A549 (cell line): ENCODE measurements around the gene CARD11.

Source experiments
- BHLHE40 ChIP-seq: IDR thresholded peaks from 2 replicates; pipeline ENCODE4 v1.6.1; 2012; ENCODE audit warnings: low read depth, low read length, inconsistent platforms
- CEBPB ChIP-seq, 2 experiments: fragments of >200 bp in 1 of 2; sonication (Bioruptor Twin) in 1 of 2; formaldehyde crosslinking in 1 of 2; IDR thresholded peaks; 2 replicates each; pipeline ENCODE4 v1.6.1; 2012 to 2016
- EHMT2 ChIP-seq: fragments of 200-600 bp; sonication (generic); IDR thresholded peaks from 2 replicates; pipeline ENCODE4 v1.6.1; 2016; ENCODE audit warnings: antibody characterized with exemption, low read depth, mild to moderate bottlenecking, moderate library complexity
- KDM1A ChIP-seq: fragments of 200-600 bp; sonication (generic); IDR thresholded peaks from 2 replicates; pipeline ENCODE4 v1.6.1; 2016; ENCODE audit warnings: low read depth, mild to moderate bottlenecking
- MAFK ChIP-seq: fragments of 450-650 bp; IDR thresholded peaks from 2 replicates; pipeline ENCODE4 v1.6.1; 2014; ENCODE audit not compliant: partially characterized antibody
- MAX ChIP-seq: IDR thresholded peaks from 2 replicates; pipeline ENCODE4 v1.6.1; 2012
- NPAS2 ChIP-seq: fragments of 250-450 bp; sonication (Bioruptor Pico); IDR thresholded peaks from 2 replicates; pipeline ENCODE4 v1.8.0; 2022; ENCODE audit warnings: mild to moderate bottlenecking, moderate library complexity, borderline replicate concordance
- POLR2A ChIP-seq: IDR thresholded peaks from 2 replicates; pipeline ENCODE4 v1.6.1; 2012; ENCODE audit warnings: mild to moderate bottlenecking, low read length
- REST ChIP-seq: fragments of 200-600 bp; sonication (generic); IDR thresholded peaks from 2 replicates; pipeline ENCODE4 v1.6.1; 2016; ENCODE audit warnings: antibody characterized with exemption, mild to moderate bottlenecking, moderate library complexity
- RFX5 ChIP-seq: fragments of 450-650 bp; IDR thresholded peaks from 2 replicates; pipeline ENCODE4 v1.7.1; 2014; ENCODE audit warnings: antibody characterized with exemption, mild to moderate bottlenecking, moderate library complexity
- SMC3 ChIP-seq: fragments of >200 bp; sonication (Bioruptor Twin); formaldehyde crosslinking; IDR thresholded peaks from 3 replicates; pipeline ENCODE4 v1.6.1; 2018; ENCODE audit warnings: inconsistent platforms
- ZFP36 ChIP-seq: fragments of 450-650 bp; IDR thresholded peaks from 2 replicates; pipeline ENCODE4 v1.6.1; 2014; ENCODE audit warnings: borderline replicate concordance; ENCODE audit not compliant: partially characterized antibody
- TF ChIP-seq, protein P1 (sequence below): fragments of >200 bp; sonication (Bioruptor Twin); formaldehyde crosslinking; IDR thresholded peaks from 3 replicates; pipeline ENCODE4 v1.5.1; 2016
- TF ChIP-seq, protein P2 (sequence below): fragments of >200 bp; sonication (Bioruptor Twin); formaldehyde crosslinking; IDR thresholded peaks from 3 replicates; pipeline ENCODE4 v1.6.1; 2016

DNA sequence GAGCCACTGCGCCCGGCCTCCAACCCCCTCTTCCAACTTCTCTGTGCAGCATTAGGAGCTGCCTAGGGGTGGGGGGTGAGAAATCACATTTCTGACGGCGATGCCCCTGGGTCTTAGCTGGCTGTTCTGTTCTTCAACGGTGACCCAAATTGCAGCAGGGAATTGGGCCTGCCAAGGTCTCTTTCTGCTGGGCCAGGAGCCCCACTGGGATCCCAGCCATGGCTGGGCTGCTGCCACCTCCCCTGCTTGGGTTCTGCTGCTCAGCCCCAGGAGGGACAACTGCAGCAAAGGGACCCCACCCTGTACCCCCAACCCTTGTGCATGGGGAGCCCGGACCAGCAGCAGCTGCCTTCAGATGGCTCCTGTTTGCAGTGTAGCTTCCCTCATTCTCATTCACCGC, 155.9 kb downstream of the CARD11 start:
- TF ChIP-seq, protein P1, sequence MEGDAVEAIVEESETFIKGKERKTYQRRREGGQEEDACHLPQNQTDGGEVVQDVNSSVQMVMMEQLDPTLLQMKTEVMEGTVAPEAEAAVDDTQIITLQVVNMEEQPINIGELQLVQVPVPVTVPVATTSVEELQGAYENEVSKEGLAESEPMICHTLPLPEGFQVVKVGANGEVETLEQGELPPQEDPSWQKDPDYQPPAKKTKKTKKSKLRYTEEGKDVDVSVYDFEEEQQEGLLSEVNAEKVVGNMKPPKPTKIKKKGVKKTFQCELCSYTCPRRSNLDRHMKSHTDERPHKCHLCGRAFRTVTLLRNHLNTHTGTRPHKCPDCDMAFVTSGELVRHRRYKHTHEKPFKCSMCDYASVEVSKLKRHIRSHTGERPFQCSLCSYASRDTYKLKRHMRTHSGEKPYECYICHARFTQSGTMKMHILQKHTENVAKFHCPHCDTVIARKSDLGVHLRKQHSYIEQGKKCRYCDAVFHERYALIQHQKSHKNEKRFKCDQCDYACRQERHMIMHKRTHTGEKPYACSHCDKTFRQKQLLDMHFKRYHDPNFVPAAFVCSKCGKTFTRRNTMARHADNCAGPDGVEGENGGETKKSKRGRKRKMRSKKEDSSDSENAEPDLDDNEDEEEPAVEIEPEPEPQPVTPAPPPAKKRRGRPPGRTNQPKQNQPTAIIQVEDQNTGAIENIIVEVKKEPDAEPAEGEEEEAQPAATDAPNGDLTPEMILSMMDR = no peak
- no peak for TF ChIP-seq ZFP36
- TF ChIP-seq NPAS2 = no peak
- TF ChIP-seq, protein P2, sequence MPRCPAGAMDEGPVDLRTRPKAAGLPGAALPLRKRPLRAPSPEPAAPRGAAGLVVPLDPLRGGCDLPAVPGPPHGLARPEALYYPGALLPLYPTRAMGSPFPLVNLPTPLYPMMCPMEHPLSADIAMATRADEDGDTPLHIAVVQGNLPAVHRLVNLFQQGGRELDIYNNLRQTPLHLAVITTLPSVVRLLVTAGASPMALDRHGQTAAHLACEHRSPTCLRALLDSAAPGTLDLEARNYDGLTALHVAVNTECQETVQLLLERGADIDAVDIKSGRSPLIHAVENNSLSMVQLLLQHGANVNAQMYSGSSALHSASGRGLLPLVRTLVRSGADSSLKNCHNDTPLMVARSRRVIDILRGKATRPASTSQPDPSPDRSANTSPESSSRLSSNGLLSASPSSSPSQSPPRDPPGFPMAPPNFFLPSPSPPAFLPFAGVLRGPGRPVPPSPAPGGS = no peak
- no peak for TF ChIP-seq SMC3
- TF ChIP-seq BHLHE40 = no peak
- no peak for TF ChIP-seq EHMT2
- no peak for TF ChIP-seq KDM1A
- no peak for TF ChIP-seq RFX5
- TF ChIP-seq POLR2A = no peak
- TF ChIP-seq REST = no peak
- TF ChIP-seq CEBPB (IDR thresholded peaks at IDR 0.05) = no peak
- no peak for TF ChIP-seq MAX
- TF ChIP-seq MAFK = no peak
